HEK293T (cell line): ENCODE measurements around the gene SEC22C.

Experiments used
- CTBP1 ChIP-seq: fragments of 450-650 bp; IDR thresholded peaks from 2 replicates; pipeline ENCODE4 v1.6.1; 2016; ENCODE audit warnings: borderline replicate concordance
- ELF4 ChIP-seq: fragments of 450-650 bp; IDR thresholded peaks from 2 replicates; pipeline ENCODE4 v1.6.1; 2017; ENCODE audit warnings: antibody characterized with exemption
- FOXM1 ChIP-seq: fragments of 450-650 bp; IDR thresholded peaks from 2 replicates; pipeline ENCODE4 v1.6.1; 2017; ENCODE audit warnings: mild to moderate bottlenecking, borderline replicate concordance
- ZNF384 ChIP-seq: fragments of 450-650 bp; IDR thresholded peaks from 2 replicates; pipeline ENCODE4 v1.6.1; 2016

- TF ChIP-seq ZNF384 (no peak), FOXM1 (no peak), CTBP1 (no peak), ELF4 (no peak)
These were observed 34.3 kb downstream of the SEC22C start for GRCh38 chr3:42547401-42547945.
